AG08396 (cell line): ENCODE measurements around the gene ZNF626.
"Not testable (repeated sequence)": the region's sequence is repeated elsewhere in the genome, so short reads cannot be mapped to it uniquely, and the experiment has no call there.

Experiments
- DNase-seq: peaks from one replicate; pipeline ENCODE4 v3.0.0; 2012; ENCODE audit warnings: low spot score, mixed read lengths

ZNF626 gene

DNA sequence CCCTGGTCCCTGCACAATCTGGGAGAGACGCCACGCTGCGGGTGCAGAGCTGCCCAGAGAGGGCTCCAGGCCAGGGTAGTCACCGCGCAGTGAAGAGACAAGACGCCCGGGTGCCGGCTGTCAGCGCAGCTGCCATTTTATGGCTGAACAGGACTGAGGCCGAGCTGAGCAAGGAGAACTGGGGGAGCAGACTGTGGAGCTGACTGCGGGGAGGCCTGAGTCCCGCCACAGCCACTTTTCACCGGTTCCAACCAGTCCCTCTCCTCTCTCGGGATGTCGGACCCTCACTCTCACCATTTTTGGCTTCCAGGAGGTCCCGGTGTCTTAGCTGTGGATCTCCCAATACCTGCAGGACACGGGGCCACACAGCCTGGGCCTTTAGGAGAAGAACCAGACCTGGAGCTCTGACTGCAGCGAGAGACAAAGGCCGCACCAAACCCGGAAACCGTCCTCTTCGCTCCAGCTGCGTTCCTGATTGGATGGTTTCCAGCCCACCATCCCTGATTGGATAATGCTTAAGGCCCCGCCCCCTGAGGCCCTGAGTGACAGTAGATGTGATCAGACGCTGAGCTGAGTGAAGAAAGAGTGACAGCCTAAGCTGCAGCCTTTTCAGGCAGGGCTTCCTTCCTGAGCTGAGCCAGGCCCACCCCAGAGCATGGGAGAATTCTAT, at the start of gene ZNF626:
TSS of gene ZNF626 (minus strand) at position 422 of the 670 bp plus-strand sequence. CDS start at position 297, 125 bp downstream.
- DNase-seq, result peak; percentile 92

DNA sequence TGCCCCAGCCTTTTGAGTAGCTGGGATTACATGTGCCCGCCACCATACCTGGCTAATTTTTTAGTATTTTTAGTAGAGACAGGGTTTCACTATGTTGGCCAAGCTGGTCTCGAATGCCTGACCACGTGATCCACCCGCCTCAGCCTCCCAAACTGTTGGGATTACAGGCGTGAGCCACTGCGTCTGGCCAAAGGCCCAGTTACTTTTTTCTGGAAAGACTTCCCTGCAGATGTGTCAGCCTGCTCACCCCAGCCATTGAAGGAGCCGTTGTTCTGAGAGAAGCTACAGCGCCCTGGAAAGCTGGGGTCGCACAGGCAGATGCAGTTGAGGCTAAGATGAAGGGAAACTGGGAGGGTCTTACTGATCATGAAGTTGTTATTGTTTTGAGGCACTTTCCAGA, 7.9 kb upstream of the ZNF626 start:
- no peak for DNase-seq

DNA sequence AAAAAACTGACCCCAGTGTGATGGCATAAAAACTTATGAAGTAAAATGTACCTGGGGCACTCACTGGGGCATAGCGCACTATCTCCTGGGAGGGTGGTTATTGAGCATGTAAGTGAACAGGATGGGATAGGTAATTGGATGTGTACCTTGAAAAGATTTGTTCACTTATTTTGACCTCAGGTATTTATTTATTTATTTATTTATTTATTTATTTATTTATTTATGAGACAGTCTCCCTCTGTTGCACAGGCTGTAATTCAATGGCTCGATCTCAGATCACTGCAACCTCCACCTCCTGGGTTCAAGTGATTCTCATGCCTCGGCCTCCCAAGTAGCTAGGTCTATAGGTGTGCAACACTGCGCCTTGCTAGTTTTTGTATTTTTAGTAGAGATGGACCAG, 5.9 kb upstream of the ZNF626 start:
- DNase-seq, result no peak

GRCh38 chr19:20664901-20665781, 3.8 kb upstream of the ZNF626 start:
- peak; percentile 28 for DNase-seq

GRCh38 chr19:20664475-20664874, 3.1 kb upstream of the ZNF626 start:
- DNase-seq, result not testable (repeated sequence)

DNA sequence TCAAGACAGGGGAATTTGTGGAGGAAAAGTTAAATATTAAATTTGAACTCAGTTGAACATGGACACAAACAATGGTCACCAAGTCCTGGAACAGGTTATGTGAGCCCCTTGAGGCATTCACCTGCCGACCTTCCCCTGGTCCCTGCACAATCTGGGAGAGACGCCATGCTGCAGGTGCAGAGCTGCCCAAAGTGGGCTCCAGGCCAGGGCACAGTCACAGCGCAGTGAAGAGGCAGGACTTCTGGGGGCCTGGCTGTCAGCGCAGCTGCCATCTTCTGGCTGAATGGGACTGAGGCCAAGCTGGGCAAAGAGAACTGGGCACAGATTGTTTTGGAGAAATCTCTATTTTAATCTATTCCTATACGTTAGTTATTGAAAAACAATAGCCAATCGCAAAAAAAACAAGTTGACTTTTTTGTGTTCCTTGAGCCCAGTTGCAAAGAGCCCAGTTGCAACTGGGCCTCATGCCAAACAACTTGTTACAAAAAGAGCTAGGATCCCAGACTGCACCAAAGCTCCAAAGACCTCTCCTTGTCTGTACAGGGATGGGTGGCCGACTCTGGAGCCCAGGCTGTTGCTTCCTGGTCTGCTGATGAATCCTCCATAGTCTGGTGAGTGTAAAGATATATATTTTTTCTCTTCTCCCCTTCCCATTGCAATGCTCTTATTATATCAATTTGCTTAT, 1.2 kb upstream of the ZNF626 start:
- no peak for DNase-seq

DNA sequence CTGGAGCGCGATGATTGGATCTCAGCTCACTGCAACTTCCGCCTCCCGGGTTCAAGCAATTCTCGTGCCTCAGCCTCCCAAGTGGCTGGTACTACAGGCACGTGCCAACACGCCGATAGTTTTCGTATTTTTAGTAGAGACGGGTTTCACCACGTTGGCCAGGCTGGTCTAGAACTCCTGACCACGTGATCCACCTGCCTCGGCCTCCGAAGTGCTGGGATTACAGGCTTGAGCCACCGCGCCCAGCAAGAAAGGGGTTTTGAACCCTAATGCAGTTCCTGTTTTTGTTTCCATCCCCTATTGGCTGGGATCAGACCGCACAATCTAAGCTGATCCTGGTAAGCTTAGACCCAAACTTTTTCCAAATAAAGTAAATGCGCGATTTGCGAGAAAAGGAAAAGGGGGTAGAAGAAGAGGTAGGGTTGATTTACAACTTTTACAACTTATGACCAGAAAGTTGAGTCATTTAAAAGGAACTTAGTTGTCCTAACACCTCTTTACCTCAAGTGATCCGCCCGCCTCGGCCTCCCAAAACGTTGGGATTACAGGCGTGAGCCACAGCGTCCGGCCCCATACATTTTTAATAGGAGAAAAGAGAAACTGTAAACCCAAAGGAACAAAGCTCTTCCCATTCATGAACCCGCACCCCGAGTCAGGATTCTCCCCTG, 764 bp downstream of the ZNF626 start:
- no peak for DNase-seq

DNA sequence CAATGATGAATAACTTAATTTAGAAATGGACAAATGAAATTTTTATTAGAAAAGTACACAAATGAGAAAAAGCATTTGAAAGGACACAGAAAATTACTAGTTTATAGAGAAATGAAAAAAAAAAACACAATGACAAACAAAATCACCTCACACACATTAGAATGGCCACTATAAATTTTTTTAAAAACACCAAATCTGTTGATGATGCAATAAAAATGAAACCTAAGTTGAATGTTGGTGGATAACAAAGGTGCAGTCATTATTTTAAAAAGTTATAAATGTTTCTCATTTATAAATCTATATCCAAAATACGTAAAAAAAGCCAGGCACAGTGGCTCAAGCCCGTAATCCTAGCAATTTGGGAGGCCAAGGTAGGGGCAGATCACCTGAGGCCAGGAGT, 20.8 kb downstream of the ZNF626 start:
- no peak for DNase-seq

- no peak for DNase-seq
These were observed 21.3 kb downstream of the ZNF626 start for GRCh38 chr19:20640023-20640422.

- not testable (repeated sequence) for DNase-seq
These were observed 36.8 kb downstream of the ZNF626 start for GRCh38 chr19:20624560-20624959.

GRCh38 chr19:20616071-20616470, 45.3 kb downstream of the ZNF626 start:
- DNase-seq, result no peak

DNA sequence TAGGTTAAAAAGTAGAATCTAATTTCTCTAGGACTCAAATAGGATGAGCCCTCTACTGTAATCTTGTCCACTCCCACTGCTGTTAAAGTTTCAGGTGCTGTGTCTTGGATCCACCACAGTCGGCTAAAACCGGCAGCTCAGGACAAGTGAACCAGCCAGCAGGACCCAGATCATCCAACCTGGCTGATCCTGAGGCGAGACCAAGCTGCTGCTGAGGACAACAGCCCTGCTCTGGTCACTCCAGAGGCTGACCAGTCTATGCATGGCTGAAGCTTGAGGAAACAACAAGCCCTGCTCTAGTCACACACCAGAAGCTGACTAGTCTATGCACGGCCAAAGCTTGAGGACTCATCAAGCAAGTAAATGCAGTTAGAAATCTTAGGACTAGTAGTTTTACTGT, 46.4 kb downstream of the ZNF626 start:
- not testable (repeated sequence) for DNase-seq

DNA sequence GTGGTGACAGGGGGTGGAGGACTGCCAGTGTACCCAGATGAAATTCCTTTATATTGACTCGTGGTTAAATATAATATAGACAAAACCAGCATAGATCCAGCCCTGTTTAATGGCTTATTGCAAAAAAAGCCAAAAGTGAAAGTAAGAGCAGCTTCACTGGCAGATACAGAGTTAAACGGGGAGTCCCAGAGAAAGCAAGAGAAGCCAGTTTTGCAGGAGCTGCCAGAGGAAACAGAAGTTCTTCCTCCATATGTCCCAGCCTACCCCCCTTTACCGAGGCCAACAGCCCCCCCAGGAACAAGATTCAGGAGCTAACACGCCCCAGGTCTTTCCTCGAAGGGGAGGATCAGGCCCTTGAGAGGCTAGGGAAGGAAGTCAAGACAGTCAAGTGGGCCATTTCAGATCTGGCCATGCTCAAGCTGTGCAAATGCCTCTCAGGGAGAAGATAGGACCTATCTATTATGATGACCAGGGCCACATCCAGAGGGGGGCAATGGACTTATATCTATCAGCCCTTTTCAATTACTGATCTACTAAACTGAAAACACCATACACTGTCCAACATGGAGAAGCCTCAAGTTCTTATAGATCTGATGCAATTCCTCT, 48.6 kb downstream of the ZNF626 start:
- DNase-seq, result peak; percentile 3

DNA sequence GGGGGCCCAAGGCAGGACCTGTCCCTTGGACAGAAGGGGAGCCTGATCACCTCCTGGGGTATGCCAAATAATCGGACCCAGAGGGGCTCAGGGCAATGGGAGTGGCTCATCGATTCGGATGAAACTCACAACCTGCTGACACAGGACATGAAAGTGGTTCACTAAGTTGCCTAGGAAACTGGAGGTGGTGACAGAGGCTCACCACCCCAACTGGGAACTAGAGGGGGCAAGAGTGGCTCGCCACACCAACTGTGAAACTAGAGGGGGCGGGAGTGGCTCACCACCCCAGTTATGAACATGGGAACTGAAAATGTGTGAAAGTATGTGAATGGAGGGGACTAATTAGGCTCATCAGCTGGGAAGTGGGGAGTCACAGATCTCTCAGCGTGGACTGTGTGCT, 49.5 kb downstream of the ZNF626 start:
- no peak for DNase-seq

- DNase-seq, result no peak
These were observed 53.4 kb downstream of the ZNF626 start for GRCh38 chr19:20607943-20608342.
